ENCODE measurements around the gene TNFRSF8. TPM values are rescaled to one million over a fixed set of nuclear protein-coding genes. Genes with fewer than 3 reads are reported as not detected.
A peak's percentile ranks its signal among the peaks of the same experiment; 100 is the strongest.

TNFRSF8 gene
- total RNA-seq, 1 experiment from 2014 or later: 0.47 TPM

- peak; percentile 53 for DNase-seq (ENCODE audit: low read depth)
These were observed 50.6 kb downstream of the TNFRSF8 start for GRCh38 chr1:12113433-12114339.

- no peak for DNase-seq (ENCODE audit: low read depth)
These were observed 51.2 kb downstream of the TNFRSF8 start for GRCh38 chr1:12114340-12114683.

- DNase-seq (ENCODE audit: low read depth): no peak
These were observed 51.8 kb downstream of the TNFRSF8 start for GRCh38 chr1:12114916-12115315.

GRCh38 chr1:12121212-12122003, 58.3 kb downstream of the TNFRSF8 start:
- DNase-seq (ENCODE audit: low read depth): peak; percentile 55

- DNase-seq (ENCODE audit: low read depth): no peak
These were observed 60.1 kb downstream of the TNFRSF8 start for GRCh38 chr1:12123172-12123571.

- DNase-seq (ENCODE audit: low read depth): peak; percentile 65
These were observed 61.8 kb downstream of the TNFRSF8 start for GRCh38 chr1:12124693-12125421.

- no peak for DNase-seq (ENCODE audit: low read depth)
These were observed 62.6 kb downstream of the TNFRSF8 start for GRCh38 chr1:12125422-12126355.

- DNase-seq (ENCODE audit: low read depth): no peak
These were observed 63.7 kb downstream of the TNFRSF8 start for GRCh38 chr1:12126781-12127180.

GRCh38 chr1:12127206-12127810, 64.2 kb downstream of the TNFRSF8 start:
- no peak for DNase-seq (ENCODE audit: low read depth)

- no peak for DNase-seq (ENCODE audit: low read depth)
These were observed 65.0 kb downstream of the TNFRSF8 start for GRCh38 chr1:12128120-12128519.

GRCh38 chr1:12129624-12130023, 66.5 kb downstream of the TNFRSF8 start:
- DNase-seq (ENCODE audit: low read depth): no peak

GRCh38 chr1:12130466-12131130, 67.5 kb downstream of the TNFRSF8 start:
- DNase-seq (ENCODE audit: low read depth): no peak

- DNase-seq (ENCODE audit: low read depth): peak; percentile 96
These were observed 69.0 kb downstream of the TNFRSF8 start for GRCh38 chr1:12132078-12132477.

- DNase-seq (ENCODE audit: low read depth): no peak
These were observed 71.6 kb downstream of the TNFRSF8 start for GRCh38 chr1:12134716-12135115.

GRCh38 chr1:12135612-12136011, 72.5 kb downstream of the TNFRSF8 start:
- no peak for DNase-seq (ENCODE audit: low read depth)

- DNase-seq (ENCODE audit: low read depth): no peak
These were observed 74.0 kb downstream of the TNFRSF8 start for GRCh38 chr1:12136916-12137610.

- DNase-seq (ENCODE audit: low read depth): no peak
These were observed 75.4 kb downstream of the TNFRSF8 start for GRCh38 chr1:12138196-12139168.

- DNase-seq (ENCODE audit: low read depth): no peak
These were observed 76.9 kb downstream of the TNFRSF8 start for GRCh38 chr1:12140016-12140415.

Measured in M059J (cell line).